Mucosa of stomach (tissue), 1 donor: ENCODE data around the gene LMBRD1.
"Not testable (repeated sequence)": the region's sequence is repeated elsewhere in the genome, so short reads cannot be mapped to it uniquely, and the experiment has no call there.

Experiments
- H3K27me3 ChIP-seq: one replicate; pipeline ENCODE4 v1.7.0; 2013; ENCODE audit warnings: mild to moderate bottlenecking, low read length; ENCODE audit not compliant: control insufficient read depth, insufficient read depth
- H3K36me3 ChIP-seq: one replicate; pipeline ENCODE4 v1.7.0; 2013; ENCODE audit warnings: low read length; ENCODE audit not compliant: control insufficient read depth, insufficient read depth
- H3K4me1 ChIP-seq: one replicate; pipeline ENCODE4 v1.7.0; 2013; ENCODE audit warnings: mild to moderate bottlenecking, low read length; ENCODE audit not compliant: control insufficient read depth, insufficient read depth
- H3K4me3 ChIP-seq: one replicate; pipeline ENCODE4 v1.7.0; 2013; ENCODE audit warnings: low read length
- H3K9ac ChIP-seq: one replicate; pipeline ENCODE4 v1.7.0; 2013; ENCODE audit warnings: mild to moderate bottlenecking, low read length, moderate library complexity
- H3K9me3 ChIP-seq: one replicate; pipeline ENCODE4 v1.7.0; 2013; ENCODE audit warnings: mild to moderate bottlenecking, low read length, moderate library complexity; ENCODE audit not compliant: control insufficient read depth
- donor health status: Pancreatic carcinoma.

The LMBRD1 gene

DNA sequence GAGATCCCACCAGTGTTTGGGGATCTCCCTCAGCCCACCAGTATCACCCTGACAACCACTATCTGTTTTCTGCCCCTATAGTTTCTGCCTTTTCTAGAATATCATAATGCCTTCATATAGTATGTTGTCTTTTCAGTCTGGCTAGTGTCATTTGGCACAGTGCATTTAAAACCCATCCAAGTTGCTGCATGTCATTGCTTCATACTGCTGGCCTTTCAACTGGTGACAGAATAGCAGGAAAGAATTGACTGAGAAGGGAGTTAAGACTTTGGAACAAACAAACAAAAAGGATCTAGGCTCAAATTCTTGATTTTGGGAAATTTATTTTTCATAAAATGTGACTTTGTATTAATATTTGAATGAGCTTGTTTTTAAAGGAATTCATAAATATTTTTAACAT lies 4.5 kb downstream of the LMBRD1 start:
- Histone ChIP-seq H3K4me1 (peaks cover 8% of the 10 kb centered on the region), H3K36me3 (no peaks in the 10 kb centered on the region), H3K9ac (no peak overlapping the region), H3K9me3 (no peaks in the 10 kb centered on the region), H3K4me3 (no peak overlapping the region), H3K27me3 (no peaks in the 10 kb centered on the region)

- Histone ChIP-seq H3K27me3 (no peaks in the 10 kb centered on the region), H3K4me1 (peaks cover 4% of the 10 kb centered on the region), H3K4me3 (no peak overlapping the region), H3K36me3 (no peaks in the 10 kb centered on the region), H3K9me3 (no peaks in the 10 kb centered on the region), H3K9ac (no peak overlapping the region)
Observed at GRCh38 chr6:69791065-69791471, 5.7 kb downstream of the LMBRD1 start.

DNA sequence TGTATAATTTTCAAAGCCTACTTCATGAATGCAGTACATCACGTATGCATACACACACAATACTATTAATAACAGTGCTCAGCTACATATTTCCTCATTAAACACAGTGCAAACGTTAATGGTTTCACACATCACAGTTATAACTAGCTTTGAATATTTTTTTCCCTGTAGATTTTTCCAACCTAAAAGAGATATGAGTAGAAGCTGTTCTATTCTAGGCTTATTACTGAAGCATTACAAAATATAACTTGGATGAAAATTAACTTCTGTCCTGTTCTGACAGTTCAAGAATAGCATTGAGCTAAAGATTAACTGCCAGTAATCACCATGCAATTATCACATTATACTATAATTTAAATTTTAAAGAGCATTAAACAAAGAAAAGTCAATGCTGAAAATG lies 6.2 kb downstream of the LMBRD1 start:
- Histone ChIP-seq H3K27me3 (no peaks in the 10 kb centered on the region), H3K9ac (no peak overlapping the region), H3K4me3 (no peak overlapping the region), H3K9me3 (no peaks in the 10 kb centered on the region), H3K36me3 (no peaks in the 10 kb centered on the region), H3K4me1 (peaks cover 4% of the 10 kb centered on the region)

- H3K27me3 ChIP-seq = no peaks in the 10 kb centered on the region
- H3K9me3 ChIP-seq = no peaks in the 10 kb centered on the region
- H3K36me3 ChIP-seq = no peaks in the 10 kb centered on the region
- no peak overlapping the region for H3K9ac ChIP-seq
- H3K4me1 ChIP-seq = peaks cover 9% of the 10 kb centered on the region
- no peak overlapping the region for H3K4me3 ChIP-seq
Observed at GRCh38 chr6:69789578-69789977, 7.2 kb downstream of the LMBRD1 start.

GRCh38 chr6:69787436-69787835 lies 9.4 kb downstream of the LMBRD1 start:
- H3K27me3 ChIP-seq, H3K4me3 ChIP-seq, H3K9me3 ChIP-seq, H3K4me1 ChIP-seq, H3K36me3 ChIP-seq, H3K9ac ChIP-seq: not testable (repeated sequence)

DNA sequence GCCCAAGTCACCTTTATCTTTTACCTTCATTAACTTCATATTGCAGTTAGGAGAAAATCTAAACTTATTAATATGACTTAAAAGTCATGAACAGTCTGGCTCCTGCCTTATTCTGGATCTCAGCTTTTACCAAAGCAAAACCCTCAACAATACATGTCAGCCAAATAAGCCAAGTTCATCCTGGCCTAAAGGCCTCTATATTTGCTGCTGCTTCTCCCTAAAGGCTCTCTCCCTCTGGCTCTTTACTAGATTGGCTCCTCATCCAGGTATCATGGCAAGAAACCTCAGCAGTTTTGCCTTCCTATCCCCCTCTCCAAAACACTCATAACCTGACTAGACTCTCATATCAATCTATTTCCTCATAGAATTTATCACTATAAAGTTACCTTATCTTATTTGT lies 11.1 kb downstream of the LMBRD1 start:
- H3K9me3 ChIP-seq = no peaks in the 10 kb centered on the region
- peaks cover 5% of the 10 kb centered on the region for H3K4me1 ChIP-seq
- H3K27me3 ChIP-seq = no peaks in the 10 kb centered on the region
- no peak overlapping the region for H3K4me3 ChIP-seq
- H3K9ac ChIP-seq = no peak overlapping the region
- H3K36me3 ChIP-seq = no peaks in the 10 kb centered on the region

- no peak overlapping the region for H3K4me3 ChIP-seq
- H3K9ac ChIP-seq = no peak overlapping the region
- H3K36me3 ChIP-seq = no peaks in the 10 kb centered on the region
- no peaks in the 10 kb centered on the region for H3K9me3 ChIP-seq
- peaks cover 5% of the 10 kb centered on the region for H3K4me1 ChIP-seq
- no peaks in the 10 kb centered on the region for H3K27me3 ChIP-seq
Observed at GRCh38 chr6:69784595-69785377, 12.0 kb downstream of the LMBRD1 start.

DNA sequence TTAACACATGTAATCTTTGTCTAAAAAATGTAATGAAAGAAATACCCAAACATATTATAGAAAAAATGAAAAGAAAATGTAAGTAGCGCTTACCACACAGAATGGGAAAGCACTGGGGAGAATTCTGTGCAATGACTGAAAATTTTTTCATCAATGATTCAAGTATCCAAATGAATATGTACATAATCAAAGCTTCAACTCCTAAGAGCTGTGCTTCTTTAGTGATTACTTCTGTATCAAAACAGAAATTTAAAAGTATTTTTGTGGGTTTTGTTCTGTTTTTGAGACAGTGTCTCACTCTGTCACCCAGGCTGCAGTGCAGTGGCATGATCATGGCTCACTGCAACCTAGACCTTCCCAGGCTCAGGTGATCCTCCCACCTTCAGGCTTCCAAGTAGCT lies 13.7 kb downstream of the LMBRD1 start:
- Histone ChIP-seq H3K27me3 (no peaks in the 10 kb centered on the region), H3K9me3 (no peaks in the 10 kb centered on the region), H3K4me3 (no peak overlapping the region), H3K9ac (no peak overlapping the region), H3K36me3 (no peaks in the 10 kb centered on the region), H3K4me1 (peaks cover 5% of the 10 kb centered on the region)

DNA sequence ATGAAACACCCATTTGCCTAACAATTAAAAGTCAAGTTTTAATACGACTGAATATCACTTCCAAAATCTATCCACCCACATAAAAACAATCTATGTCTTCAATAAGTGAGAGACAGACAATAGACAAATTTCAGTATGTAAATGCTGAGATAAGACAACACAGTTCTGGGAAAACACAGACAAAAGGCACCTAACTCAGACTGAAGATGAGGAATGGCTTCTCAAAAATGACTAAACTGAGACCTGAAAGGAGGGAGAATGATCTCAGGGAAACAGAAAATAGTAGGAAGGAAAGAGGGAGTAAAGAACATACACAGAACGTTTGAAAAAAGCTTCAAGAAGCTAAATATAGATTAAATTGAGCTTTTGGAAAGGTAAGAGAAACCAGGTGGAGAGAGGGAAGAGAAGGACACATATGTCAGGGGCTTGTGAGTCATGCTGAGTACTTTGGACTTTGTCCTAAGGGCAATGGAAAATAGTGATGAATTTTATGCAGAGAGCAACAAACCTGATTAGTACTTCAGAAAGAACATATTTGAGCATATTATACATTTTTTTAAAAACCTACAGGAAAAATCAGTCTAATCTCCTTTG lies 16.1 kb downstream of the LMBRD1 start:
- Histone ChIP-seq H3K4me1 (peaks cover 5% of the 10 kb centered on the region), H3K9me3 (no peaks in the 10 kb centered on the region), H3K27me3 (no peaks in the 10 kb centered on the region), H3K9ac (no peak overlapping the region), H3K4me3 (no peak overlapping the region), H3K36me3 (no peaks in the 10 kb centered on the region)

GRCh38 chr6:69775941-69776340 lies 20.9 kb downstream of the LMBRD1 start:
- Histone ChIP-seq H3K36me3 (no peaks in the 10 kb centered on the region), H3K9ac (no peak overlapping the region), H3K4me1 (no peaks in the 10 kb centered on the region), H3K4me3 (no peak overlapping the region), H3K9me3 (no peaks in the 10 kb centered on the region), H3K27me3 (no peaks in the 10 kb centered on the region)

DNA sequence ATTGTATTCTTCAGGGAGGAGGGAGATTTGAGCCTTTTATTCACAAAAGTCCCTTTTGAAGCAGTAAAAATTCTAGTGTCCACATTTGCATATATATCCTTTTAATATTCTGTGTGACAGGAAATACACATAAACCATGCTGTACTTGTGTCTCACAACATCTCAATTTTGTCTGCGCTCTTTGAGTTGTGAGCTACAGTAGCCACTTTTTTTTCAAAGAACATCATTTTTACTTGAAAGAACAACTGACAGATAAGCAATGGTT lies 21.3 kb downstream of the LMBRD1 start:
- H3K36me3 ChIP-seq = no peaks in the 10 kb centered on the region
- H3K4me3 ChIP-seq = no peak overlapping the region
- H3K9ac ChIP-seq = no peak overlapping the region
- no peaks in the 10 kb centered on the region for H3K27me3 ChIP-seq
- H3K9me3 ChIP-seq = no peaks in the 10 kb centered on the region
- no peaks in the 10 kb centered on the region for H3K4me1 ChIP-seq

DNA sequence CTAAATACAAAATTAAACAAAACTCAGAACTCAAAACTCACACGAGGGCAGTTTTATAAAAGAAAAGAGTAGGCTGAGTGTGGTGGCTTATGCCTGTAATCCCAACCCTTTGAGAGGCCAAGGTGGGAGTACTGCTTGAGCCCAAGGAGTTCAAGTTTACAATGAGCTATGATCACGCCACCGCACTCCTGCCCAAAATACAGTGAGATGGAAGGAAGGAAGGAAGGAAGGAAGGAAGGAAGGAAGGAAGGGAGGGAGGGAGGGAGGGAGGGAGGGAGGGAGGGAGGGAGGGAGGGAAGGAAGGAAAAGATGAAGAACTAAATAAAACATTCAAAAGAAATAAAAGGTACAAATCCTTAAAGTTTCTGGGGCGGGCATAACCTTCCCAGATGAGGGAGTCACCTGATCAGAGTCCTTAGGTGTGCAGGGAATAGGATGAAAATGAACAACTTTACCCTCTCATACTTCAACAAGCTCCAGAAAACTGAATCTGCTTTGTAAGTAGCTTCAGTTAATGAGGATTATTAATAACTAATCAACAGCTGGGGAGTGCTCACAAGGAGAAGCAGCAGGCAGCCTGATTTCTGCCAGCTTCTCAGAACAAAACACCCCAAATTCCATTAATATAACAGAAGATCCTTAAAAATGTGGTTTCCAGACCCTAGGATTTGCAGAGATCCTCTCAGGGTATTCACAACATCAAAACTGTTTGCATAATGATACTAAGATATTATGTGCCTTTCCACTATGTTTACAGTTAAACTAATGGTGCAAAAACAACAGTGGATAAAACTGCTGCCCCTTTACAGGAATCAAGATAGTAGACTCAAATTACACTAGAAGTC lies 21.8 kb downstream of the LMBRD1 start:
- Histone ChIP-seq H3K4me1 (no peaks in the 10 kb centered on the region), H3K27me3 (no peaks in the 10 kb centered on the region), H3K36me3 (no peaks in the 10 kb centered on the region), H3K9ac (no peak overlapping the region), H3K4me3 (no peak overlapping the region), H3K9me3 (no peaks in the 10 kb centered on the region)
